ENCODE measurements around the gene EVC. TPM values are rescaled to one million over a fixed set of nuclear protein-coding genes. Genes with fewer than 3 reads are reported as not detected.

Gene EVC
- total RNA-seq, 1 experiment from 2014 or later, result 17.3 TPM

DNA sequence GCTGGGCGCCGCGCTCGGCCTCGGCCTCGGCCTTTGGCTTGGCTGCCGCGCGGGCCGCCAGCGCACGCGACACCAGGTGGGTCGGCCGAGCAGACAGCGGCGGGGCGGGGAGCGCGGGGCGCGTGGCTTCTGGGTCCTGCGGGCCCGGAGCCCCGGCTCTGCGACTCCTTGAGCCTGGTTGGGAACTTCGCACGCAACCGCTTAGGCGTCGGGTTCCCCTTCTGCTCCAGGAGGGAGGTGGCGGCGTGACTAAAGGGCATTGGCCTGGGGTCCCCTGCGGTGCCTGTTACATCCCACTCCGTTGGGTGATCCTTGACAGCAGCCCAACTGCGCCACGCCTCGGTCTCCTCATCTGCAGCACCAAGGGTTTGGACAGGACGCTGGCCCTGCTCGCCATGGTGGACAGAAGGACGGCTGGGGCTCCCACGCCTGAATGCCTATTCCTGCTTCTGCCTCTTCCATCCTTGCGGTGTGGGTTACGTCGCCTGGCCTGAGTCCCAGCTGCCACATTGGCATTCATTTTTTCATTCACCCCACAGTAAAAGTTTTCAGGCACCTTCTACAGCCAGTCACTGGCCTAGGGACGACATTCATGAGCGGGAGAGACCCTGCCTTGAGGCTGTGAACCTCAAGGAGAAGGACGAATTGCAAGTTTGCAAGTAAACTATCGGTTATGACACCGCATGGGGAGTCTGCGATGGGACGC is 631 bp downstream of the EVC start:
- intact Hi-C loops (cut with micrococcal nuclease; ENCODE audit: unreplicated experiment), result no loop called here
- ChIA-PET CTCF (no interaction called here), POLR2A (ENCODE audit: low non-redundant PET) (no interaction called here)
- Histone ChIP-seq H3K36me3 (ENCODE audit: insufficient read depth, low read length, poor library complexity, severe bottlenecking) (peaks cover 4% of the 10 kb centered on the region), H3K27ac (ENCODE audit: low read depth, low read length, poor library complexity, severe bottlenecking) (no peak overlapping the region), H3K4me3 (ENCODE audit: low read depth, low read length, poor library complexity, severe bottlenecking) (peak overlapping the region; percentile 59), H3K9me3 (ENCODE audit: low read depth, low read length, poor library complexity, severe bottlenecking) (peaks cover 9% of the 10 kb centered on the region), H3K27me3 (replicated peaks; ENCODE audit: insufficient read depth, low read depth, low read length, poor library complexity) (no peaks in the 10 kb centered on the region), H3K4me1 (ENCODE audit: insufficient read depth, low read length, poor library complexity, severe bottlenecking) (peaks cover 30% of the 10 kb centered on the region)
- peak; percentile 33 for DNase-seq (ENCODE audit: low spot score)
- no TSS peak for BruUV-seq (replicated peaks)
- TF ChIP-seq CTCF (conservative IDR thresholded peaks at IDR 0.05; ENCODE audit: low read depth, low read length) (no peak), EZH2 (IDR thresholded peaks at IDR 0.05; ENCODE audit: borderline replicate concordance, low read depth, low read length, poor library complexity, severe bottlenecking) (no peak)

DNA sequence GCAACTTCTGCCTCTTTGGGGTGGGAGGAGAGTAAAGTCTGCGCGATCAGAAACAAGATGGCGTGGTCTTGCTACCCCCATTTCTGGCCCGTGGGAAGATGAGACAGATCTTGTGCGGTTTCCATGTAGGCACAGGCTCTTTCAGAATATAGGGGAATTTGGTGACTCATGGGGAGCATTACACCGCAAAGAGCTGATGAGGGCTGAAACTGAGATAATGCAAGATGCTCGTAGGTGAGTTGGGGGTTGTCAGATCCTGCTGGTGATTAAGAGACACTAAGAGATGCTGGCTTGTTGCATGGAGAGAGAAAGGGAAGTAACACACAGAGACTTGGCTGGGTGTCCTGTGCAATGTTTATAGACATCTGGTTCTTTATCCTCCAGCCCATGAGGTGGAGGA is 1.5 kb downstream of the EVC start:
- ChIA-PET CTCF (no interaction called here), POLR2A (ENCODE audit: low non-redundant PET) (no interaction called here)
- peaks cover 9% of the 10 kb centered on the region for H3K9me3 ChIP-seq (ENCODE audit: low read depth, low read length, poor library complexity, severe bottlenecking)
- no peak for DNase-seq (ENCODE audit: low spot score)
- peaks cover 30% of the 10 kb centered on the region for H3K4me1 ChIP-seq (ENCODE audit: insufficient read depth, low read length, poor library complexity, severe bottlenecking)
- intact Hi-C loops (cut with micrococcal nuclease; ENCODE audit: unreplicated experiment), result no loop called here
- no TSS peak for BruUV-seq (replicated peaks)
- H3K4me3 ChIP-seq (ENCODE audit: low read depth, low read length, poor library complexity, severe bottlenecking), result peak overlapping the region; percentile 59
- no peaks in the 10 kb centered on the region for H3K27me3 ChIP-seq (replicated peaks; ENCODE audit: insufficient read depth, low read depth, low read length, poor library complexity)
- no peak overlapping the region for H3K27ac ChIP-seq (ENCODE audit: low read depth, low read length, poor library complexity, severe bottlenecking)
- TF ChIP-seq EZH2 (IDR thresholded peaks at IDR 0.05; ENCODE audit: borderline replicate concordance, low read depth, low read length, poor library complexity, severe bottlenecking), result no peak
- TF ChIP-seq CTCF (conservative IDR thresholded peaks at IDR 0.05; ENCODE audit: low read depth, low read length), result no peak
- peaks cover 4% of the 10 kb centered on the region for H3K36me3 ChIP-seq (ENCODE audit: insufficient read depth, low read length, poor library complexity, severe bottlenecking)

DNA sequence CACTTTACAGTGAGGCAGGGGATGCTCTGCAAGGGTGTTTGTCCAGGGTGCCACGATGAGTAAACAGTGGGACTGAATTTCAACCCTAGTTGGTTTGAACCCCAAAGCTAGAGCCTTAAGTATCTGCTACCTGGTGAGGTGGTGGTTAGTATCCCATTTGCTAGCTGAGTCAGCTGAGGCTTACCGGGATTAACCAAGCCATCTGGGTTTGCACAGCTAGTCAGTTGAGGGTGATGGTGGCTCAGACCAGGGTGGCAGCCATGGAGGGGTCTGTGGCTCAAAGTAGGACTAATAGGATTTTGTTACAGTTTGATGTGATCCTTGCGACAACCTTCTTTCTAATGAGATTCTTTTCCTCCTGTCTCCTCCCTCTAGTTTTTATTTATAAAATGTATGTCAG is 1.9 kb downstream of the EVC start:
- POLR2A ChIA-PET (ENCODE audit: low non-redundant PET), result no interaction called here
- Histone ChIP-seq H3K4me1 (ENCODE audit: insufficient read depth, low read length, poor library complexity, severe bottlenecking) (peaks cover 26% of the 10 kb centered on the region), H3K36me3 (ENCODE audit: insufficient read depth, low read length, poor library complexity, severe bottlenecking) (peaks cover 4% of the 10 kb centered on the region), H3K27me3 (replicated peaks; ENCODE audit: insufficient read depth, low read depth, low read length, poor library complexity) (no peaks in the 10 kb centered on the region), H3K9me3 (ENCODE audit: low read depth, low read length, poor library complexity, severe bottlenecking) (peaks cover 9% of the 10 kb centered on the region), H3K27ac (ENCODE audit: low read depth, low read length, poor library complexity, severe bottlenecking) (no peak overlapping the region), H3K4me3 (ENCODE audit: low read depth, low read length, poor library complexity, severe bottlenecking) (no peak overlapping the region)
- intact Hi-C loops (cut with micrococcal nuclease; ENCODE audit: unreplicated experiment), result no loop called here
- CTCF ChIA-PET, result no interaction called here
- no peak for TF ChIP-seq EZH2 (IDR thresholded peaks at IDR 0.05; ENCODE audit: borderline replicate concordance, low read depth, low read length, poor library complexity, severe bottlenecking)
- no peak for TF ChIP-seq CTCF (conservative IDR thresholded peaks at IDR 0.05; ENCODE audit: low read depth, low read length)
- BruUV-seq (replicated peaks), result TSS peak; percentile 34
- no peak for DNase-seq (ENCODE audit: low spot score)
